Hindlimb muscle (tissue), 1 donor: ENCODE results near the gene CRYBA2. TPM values are rescaled to one million over a fixed set of nuclear protein-coding genes. Genes with fewer than 3 reads are reported as not detected.
A peak's percentile ranks its signal among the peaks of the same experiment; 100 is the strongest.

Source experiments
- DNase-seq: peaks from one replicate; pipeline ENCODE4 v3.0.0-alpha.2; 2013
- polyA plus RNA-seq: library from polyadenylated mRNA; unstranded; fragments of 120-200 nt; gene quantifications from one replicate; pipeline ENCODE4 v1.2.1, GENCODE V29; 2013; ENCODE audit not compliant: insufficient read length

Gene CRYBA2, protein sequence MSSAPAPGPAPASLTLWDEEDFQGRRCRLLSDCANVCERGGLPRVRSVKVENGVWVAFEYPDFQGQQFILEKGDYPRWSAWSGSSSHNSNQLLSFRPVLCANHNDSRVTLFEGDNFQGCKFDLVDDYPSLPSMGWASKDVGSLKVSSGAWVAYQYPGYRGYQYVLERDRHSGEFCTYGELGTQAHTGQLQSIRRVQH
- not detected for polyA plus RNA-seq

DNA sequence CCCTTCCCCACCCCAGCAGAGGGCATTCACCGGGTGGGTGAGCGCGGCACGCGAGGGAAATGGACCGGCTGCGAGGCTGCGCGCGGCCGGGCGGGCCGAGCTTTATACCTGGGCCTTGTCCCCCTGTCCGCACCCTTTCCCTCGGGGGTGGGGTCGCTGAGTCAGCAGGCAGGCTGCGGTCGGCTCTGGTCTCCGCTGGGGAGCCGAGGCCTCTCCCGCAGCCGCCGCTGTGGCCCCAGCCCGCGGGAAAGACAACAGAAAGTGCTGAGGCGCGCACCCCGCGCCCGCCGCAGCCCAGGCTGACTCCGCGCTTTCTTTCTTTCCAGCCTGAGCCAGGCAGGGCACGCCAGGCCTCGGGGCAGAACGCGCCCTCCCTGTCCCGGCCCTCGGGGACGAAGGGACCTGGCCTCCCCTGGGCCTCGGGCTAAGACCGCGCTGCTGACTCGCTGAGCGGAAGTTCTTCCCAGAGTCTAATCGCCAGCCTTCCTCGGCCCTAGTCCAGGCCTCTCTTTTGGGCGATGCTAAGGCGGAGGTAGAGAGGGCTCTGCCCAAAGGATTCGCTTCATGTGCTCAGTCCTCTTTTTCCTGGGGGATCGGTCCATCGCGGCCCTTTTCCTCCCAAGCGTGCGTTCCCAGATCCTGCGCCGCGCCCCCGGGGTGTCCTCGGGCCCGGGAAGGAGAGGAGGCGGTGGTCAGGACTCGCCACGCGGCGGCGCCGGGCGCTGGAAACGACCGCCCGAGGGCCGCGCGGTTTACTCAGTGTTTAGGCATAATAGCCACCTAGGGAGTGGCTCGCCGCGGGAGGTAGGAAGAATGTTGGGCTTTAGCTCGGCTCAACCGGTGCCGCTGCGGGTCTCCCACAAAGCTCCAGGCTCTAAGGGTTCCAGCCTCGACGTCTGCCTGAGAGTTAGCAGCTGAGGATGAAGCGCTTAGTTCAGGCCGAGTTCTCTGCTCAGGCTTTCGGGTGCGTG is at the start of gene CRYBA2:
Gene CRYBA2 (minus strand): TSS at position 78 of the 971 bp plus-strand sequence. CDS start 246 bp downstream, outside the sequence.
- no peak for DNase-seq

DNA sequence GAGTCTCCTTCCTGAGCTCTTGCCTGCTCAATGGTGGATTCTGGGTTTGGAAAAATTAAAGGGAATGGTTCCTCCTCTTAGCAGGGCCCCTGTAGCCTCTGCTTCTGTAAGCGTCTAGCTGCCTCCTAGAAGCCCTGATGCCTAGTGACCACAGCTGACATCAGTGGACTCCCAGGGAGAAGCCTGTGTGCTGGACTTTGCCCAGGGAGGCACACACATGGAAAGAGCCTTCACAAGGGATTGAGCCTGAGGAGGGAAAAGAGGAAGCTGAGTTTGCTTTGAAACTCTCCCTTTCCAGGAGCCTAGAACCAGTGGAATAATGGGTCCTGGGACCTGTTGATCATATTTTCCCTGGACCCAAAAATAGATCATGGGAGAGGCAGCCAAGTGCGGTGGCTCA is 49.5 kb upstream of the CRYBA2 start:
- DNase-seq: no peak

DNA sequence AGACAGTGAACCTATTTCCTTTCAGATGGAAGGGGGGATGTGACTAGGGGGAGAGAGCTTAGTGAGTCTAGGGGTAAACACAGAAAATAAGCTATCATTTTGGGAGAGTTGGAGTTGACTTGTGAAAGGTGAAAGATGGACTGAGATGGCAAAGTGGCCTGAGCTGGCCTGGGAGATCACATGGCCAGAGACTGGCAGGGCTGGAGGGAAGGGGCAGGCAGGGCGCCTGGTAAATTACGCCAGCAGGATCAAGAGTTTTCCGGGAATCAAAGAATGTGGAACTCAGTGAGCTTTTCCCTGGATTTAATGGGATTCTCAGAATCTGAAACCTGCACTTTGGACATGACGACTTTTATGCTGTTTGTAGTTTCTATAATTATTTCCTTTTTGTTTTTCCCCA is 48.9 kb upstream of the CRYBA2 start:
- no peak for DNase-seq

- no peak for DNase-seq
These were observed 48.0 kb upstream of the CRYBA2 start, which contains the start of gene CFAP65 for GRCh38 chr2:219041252-219041651. Gene CFAP65 (minus strand): TSS chr2:219041516. CDS start chr2:219039048, 2,468 bp downstream.

GRCh38 chr2:219038600-219038999 is 45.4 kb upstream of the CRYBA2 start:
- no peak for DNase-seq

GRCh38 chr2:219037783-219038499 is 44.7 kb upstream of the CRYBA2 start:
- no peak for DNase-seq

DNA sequence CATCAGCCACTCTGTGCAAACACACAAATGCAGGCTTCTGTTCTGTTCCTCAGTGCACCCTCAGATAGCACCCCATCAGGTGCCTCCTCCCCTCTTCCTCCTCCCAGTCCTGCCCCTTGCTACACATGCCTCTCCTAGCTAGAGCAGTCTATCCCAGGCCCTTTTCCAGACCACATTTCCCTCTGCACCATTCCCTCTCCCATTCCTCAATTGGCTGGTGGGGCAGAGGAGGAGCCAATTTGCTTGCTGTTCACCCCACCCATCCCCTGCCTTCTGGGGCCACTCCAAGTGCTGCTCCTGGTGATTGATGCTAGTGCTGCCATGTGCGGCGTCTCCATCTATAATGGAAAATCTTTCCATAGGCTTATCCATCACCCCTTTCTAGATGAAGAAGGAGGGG is 42.7 kb upstream of the CRYBA2 start:
- no peak for DNase-seq

DNA sequence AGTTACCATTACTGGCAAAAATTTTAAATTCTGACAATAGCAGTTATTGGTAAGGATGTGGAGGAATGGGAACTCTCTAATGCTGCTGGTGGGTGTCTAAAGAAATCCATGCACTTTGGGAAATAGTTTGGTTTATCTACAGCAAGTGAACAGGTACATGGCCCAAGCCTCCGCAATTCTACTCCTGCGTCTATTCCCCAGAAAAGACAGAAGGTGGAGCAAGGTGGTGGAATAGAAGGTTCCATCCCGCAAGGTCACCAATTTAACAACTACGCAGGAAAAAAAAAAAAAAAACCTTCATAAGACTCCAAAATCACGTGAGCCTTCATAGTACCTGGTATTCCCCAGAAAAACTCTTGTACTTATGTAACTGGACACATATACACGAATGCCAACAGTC is 41.6 kb upstream of the CRYBA2 start:
- no peak for DNase-seq

DNA sequence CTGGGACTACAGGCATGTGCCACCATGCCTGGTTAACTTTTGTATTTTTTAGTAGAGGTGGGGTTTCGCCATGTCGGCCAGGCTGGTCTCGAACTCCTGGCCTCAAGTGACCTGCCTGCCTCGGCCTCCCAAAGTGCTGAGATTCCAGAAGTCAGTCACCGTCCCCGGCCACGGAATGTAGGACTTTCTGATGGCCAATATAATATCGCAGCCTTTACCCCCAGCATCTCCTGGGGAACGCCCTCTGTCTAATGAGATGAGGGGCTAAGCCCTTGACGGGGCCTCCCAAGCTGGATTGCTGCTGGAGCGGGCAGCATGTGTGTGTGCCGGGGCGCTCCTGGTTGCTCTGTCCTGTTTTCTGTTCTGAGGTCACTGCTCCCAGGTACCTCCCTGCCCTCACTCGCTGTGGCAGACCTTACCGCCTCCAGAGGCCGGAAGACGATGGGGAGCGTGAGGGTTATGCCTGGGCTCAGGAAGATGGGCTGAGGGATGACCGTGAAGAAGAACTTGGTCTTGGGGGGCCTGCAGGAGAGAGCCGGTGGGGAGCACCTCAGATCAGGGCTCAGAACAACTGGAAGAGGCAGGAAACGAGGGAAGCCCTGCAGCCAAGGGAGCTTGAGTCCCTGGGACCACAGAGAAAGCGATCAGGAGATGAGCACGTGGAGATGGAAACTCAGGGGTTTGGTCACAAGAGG is 39.0 kb upstream of the CRYBA2 start:
- no peak for DNase-seq

DNA sequence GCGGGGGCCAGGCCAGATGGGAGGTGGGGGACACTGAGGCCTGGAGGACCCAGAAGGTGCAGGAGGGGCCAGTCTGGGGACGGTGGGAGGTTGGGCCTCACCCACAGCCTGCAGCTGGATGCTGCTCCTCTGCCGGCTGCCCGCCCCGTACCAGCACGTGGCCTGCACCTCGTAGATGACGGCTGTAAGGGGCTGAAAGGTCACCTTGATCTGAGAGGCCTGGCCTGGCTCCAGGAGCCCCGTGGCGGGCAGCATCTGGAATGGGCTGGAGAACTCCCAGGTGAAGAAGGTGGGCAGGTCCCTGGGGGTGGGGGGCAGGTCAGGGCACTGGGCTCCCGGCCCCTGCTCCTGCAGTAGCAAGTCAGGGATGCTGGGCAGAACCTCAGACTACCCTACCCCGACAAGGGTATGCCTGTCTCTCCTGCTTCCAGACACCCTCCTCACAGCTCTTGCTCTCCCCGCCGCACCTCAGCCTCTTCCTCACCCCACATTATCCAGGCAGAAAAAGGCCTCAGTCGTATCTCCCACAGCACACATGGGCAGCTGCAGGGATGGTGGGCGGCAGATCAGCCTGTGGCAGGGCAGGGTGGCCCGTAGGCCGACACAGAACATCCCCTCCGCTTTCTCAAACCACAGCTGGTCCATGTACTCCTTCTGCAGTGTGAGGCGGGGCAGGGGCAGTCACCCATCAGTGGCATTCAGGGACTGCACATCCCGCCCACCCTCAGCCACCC is 38.0 kb upstream of the CRYBA2 start:
- no peak for DNase-seq

- DNase-seq: no peak
These were observed 37.1 kb upstream of the CRYBA2 start for GRCh38 chr2:219030177-219030940.

- DNase-seq: peak; percentile 71
These were observed 36.6 kb upstream of the CRYBA2 start for GRCh38 chr2:219029829-219030165.

DNA sequence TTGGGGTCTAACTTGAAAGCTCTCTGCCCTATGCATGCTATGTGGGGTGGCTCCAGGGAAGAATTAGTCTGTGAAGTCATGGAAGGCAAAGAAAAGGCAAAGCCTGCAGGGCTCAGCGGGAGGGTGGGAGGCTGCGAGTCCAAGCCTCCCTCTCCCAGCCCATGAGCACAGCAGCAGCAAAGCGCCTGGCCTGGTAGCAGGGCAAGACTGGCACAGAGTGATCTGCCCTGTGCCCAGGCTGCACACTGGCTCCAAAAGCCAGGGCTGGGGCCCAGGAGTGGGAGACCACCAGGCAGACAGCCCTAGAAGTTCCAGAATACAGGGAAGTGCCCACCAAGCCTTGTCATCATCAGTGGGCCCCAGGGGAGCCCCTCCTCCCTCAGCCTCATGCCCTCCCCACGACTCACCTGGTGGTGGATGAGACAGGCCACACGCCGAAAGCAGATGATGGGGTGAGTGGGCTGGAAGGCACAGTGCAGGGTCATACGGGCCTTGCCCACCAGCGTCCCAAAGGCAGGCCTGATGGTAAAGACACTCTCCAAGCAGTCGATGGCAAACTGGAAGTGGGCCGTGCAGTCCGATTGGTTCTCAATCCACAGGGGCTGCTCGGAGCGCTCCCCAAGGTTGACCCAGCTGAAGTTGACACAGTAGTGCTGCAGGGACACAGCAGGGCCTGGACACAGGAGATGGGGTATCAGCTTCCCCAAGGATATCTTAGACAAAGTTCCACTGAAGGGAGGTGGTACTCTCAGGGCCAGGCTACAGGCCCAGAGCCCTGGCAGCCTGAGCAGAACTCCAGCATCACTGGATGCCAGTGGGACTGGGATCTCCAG is 36.0 kb upstream of the CRYBA2 start:
- DNase-seq: no peak

DNA sequence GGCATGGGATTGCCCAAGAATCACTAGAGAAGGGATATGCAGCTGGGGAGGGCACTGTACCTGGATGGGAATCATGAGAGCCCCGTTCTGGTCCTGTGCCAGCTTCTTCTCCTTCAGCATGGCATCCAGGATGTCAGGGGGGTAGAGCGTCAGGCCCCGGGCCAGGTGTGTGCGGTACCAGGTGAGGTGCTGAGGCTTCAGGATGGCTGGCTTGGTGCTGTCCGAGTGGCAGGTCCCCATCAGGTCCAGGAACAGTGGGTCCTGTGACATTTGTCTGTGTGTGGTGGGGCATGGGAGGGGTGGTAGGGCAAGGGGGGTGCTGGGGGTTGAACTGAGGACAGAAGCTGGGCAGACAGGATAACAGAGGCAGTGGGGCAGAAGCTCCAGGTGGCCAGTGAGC is 34.9 kb upstream of the CRYBA2 start:
- no peak for DNase-seq

- DNase-seq: no peak
These were observed 34.4 kb upstream of the CRYBA2 start for GRCh38 chr2:219027511-219028055.

GRCh38 chr2:219026946-219027345 is 33.7 kb upstream of the CRYBA2 start:
- DNase-seq: no peak

- DNase-seq: no peak
These were observed 32.7 kb upstream of the CRYBA2 start for GRCh38 chr2:219025637-219026585.

DNA sequence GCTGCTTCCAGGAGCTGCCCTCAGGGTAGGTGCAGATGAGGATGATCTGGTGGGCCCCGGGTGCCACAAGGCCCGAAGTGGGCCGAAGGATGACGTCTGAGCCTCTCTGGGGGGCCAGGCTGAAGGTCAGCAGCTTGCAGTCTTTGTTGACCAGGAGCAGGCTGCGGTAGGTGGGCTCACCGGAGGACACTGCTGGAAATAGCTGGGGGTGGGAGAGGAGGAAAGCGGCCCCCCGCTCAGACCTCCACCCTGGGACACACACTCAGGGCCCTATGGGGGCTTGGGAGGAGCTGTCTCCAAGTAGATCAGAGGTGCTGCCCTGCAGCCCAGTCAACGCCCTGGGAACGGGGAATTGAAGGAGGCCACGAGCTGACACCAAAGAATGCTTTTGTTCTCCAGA is 30.8 kb upstream of the CRYBA2 start:
- DNase-seq: no peak
